ENCODE results near the gene ILKAP.
A peak's percentile ranks its signal among the peaks of the same experiment; 100 is the strongest.

The ILKAP gene

DNA sequence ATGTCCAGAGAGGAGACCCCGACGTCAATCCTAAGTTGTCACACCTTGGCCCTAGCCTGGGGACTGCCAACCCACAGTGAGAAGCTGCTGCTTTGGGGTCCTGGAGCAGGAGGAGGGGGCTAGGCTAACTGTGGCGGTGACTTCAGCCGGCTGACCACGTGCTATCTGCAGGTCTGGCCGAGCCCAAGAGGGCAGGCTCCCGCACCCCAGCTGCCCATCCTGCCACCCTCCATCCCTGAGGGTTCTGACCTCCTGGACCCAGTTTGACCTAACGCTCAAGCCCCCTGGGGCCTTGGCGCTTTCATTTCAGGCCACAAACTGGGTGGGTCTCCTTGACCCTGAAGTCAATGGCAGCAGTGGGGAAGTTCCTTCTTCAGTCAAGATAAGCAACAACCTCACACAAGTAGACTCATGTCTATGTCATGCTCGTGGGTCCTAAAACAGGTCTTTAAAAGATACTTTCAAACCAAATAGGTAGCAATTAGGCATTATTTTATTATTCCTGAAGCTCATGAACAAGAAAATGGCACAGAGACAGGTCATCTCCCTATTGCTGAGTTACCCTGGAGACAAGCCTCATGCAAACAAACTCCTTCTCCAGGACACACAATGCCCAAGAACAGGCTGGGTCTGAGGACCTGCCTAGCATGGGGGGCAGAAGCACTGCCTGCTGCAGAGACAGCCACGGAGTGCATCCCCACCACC lies 34.1 kb upstream of the ILKAP start:
- no peak for DNase-seq

DNA sequence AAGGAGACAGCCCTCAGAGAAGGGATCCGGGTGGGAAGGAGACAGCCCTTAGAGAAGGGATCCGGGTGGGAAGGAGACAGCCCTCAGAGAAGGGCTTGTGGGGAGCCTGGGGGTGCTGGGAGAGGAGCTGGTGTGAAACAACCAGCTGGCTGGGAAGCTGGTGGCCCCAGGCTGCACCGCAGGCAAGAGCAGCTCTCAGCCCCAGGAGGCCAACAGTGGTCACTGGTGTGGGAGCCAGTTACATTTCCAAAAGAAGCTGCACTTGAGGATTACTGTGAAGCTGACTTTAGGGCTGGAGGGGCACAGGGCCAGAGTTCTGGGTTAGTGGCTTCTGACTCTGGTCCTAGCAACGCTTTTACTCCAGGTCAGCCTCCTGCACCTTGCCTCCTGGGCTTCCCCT lies 33.1 kb upstream of the ILKAP start:
- DNase-seq, result no peak

- no peak for DNase-seq
These were observed 32.4 kb upstream of the ILKAP start for GRCh38 chr2:238235856-238236255.

DNA sequence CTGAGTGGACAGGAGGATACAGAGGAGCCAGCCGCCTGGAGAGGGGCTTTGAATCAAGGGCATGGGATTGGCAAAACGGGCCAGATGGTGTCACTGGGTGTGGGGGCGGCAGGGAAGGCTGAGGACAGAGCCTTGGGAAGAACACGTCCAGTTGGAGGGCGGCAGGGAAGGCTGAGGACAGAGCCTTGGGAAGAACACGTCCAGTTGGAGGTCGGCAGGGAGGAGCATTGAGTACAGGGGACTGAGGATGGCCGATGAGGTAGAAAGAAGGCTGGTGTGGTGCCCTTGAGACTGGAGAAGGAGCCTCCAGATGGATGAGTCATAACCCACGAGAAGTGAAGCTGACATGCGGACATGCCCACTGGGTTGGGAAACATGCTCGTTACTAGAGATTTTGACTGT lies 31.8 kb upstream of the ILKAP start:
- no peak for DNase-seq

DNA sequence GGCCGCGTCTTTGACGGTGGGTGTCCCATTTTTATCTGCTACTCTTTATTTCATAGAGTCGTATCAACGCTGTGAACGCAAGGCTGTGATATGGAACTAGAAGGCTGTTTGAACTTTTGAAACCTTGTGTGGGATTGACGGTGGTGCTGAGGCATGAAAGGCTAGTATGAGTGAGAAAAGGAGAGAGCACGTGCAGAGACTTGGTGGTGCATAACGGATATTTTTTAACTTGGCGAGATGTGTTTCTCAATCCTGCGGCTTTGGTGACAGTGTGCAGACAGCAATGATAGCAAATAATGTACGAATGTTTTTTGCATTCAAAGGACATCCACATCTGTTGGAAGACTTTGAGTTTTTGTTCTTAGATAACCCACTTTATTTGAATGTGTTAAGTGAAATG lies 30.1 kb upstream of the ILKAP start:
- DNase-seq, result no peak

DNA sequence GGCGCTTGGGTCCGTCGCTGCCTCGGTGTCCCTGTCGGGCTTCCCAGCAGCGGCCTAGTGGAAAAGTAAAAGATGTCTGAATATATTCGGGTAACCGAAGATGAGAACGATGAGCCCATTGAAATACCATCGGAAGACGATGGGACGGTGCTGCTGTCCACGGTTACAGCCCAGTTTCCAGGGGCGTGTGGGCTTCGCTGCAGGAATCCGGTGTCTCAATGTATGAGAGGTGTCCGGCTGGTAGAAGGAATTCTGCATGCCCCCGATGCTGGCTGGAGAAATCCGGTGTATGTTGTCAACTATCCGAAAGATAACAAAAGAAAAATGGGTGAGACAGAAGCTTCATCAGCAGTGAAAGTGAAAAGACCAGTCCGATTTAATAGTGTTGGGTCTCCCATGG lies 28.3 kb upstream of the ILKAP start:
- DNase-seq, result no peak

- peak in 48 of 58 donors; percentile 21 to 84 (median 60) for DNase-seq
These were observed 27.8 kb upstream of the ILKAP start for GRCh38 chr2:238231251-238231793.

- DNase-seq, result no peak
These were observed 27.2 kb upstream of the ILKAP start for GRCh38 chr2:238230699-238231098.

DNA sequence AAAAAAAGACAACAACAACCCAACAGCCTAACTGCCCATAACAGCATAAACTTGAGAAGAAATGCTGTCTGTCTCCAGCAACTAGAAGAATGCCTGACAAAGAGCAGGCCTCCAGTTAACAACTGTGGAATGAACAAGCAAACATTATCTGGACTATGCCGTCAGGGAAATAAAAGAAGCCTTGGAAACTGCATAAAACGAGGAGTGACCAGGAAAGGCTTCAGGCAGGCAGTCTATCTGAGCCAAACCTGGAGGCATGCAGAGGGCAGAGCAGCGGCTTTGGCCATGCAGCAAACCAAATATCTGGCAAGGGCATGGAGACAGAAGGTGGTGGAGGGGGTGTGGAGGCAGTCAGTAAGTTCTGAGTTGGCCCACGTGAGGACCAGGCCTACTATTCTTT lies 25.2 kb upstream of the ILKAP start:
- no peak for DNase-seq

DNA sequence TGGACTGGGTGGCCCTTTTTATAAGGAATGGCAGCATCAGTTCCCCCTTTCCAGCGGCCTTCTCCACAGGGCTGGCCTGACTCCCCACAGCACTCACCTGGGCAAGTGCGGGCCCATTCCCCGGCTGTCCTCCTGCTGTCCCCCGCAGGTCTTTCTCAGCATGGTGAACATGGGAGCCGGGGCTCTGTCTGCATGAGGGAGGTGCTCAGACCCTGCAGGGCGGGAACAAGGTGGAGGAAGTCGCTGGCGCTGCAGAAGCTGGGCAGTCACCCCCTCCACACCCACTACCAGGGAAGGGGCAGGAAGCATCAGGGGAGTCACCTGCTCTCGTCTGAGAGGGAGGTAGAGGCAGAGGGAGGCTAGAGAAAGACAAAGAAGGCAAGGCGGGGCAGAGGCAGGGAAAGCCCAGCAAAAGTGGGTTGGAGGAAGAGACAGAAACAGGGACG lies 24.1 kb upstream of the ILKAP start:
- no peak for DNase-seq

GRCh38 chr2:238226698-238227586 lies 23.4 kb upstream of the ILKAP start:
- no peak for DNase-seq

- DNase-seq, result peak in 2 of 58 donors; percentile 34 to 45
These were observed 22.6 kb upstream of the ILKAP start for GRCh38 chr2:238225911-238226697.

GRCh38 chr2:238225121-238225520 lies 21.6 kb upstream of the ILKAP start:
- DNase-seq, result no peak

DNA sequence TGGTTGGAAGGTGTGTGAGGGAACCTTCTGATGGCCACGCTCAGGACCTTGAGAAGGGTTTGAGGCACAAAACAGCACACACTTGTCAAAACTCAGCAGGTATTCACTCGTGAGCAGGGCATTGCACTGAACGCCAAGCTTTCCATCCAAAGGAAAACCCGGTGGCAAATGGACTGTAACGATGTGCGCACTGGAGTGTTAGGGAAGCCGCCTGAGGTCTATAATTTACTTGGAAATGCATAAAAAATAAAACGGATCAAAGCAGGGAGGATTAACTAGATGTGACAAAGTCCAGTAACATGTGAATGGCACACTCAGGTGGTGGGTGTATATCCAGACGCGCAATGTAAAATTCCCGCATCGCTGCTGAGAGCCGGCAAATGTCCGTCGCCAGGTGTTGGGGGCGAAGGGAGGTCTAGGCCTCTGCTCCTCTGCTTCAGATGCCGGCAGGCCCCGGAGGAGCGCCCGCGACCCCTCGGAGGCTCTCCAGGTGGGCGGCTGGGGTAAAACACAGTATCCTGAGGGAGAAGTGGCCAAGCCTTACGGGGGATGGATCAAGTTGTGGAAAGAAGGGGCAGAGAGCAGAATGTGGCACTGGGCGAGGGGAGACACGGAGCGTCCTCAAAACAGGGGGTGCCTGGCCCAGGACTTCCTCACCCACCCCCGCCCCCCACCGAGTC lies 21.0 kb upstream of the ILKAP start:
- no peak for DNase-seq

- peak in 39 of 58 donors; percentile 26 to 87 (median 56) for DNase-seq
These were observed 17.5 kb upstream of the ILKAP start for GRCh38 chr2:238220892-238221521.

- DNase-seq, result peak in 7 of 58 donors; percentile 54 to 75 (median 66)
These were observed 16.9 kb upstream of the ILKAP start for GRCh38 chr2:238220274-238220891.

- DNase-seq, result peak in 56 of 58 donors; percentile 22 to 96 (median 80)
These were observed 13.2 kb upstream of the ILKAP start for GRCh38 chr2:238216651-238217184.

DNA sequence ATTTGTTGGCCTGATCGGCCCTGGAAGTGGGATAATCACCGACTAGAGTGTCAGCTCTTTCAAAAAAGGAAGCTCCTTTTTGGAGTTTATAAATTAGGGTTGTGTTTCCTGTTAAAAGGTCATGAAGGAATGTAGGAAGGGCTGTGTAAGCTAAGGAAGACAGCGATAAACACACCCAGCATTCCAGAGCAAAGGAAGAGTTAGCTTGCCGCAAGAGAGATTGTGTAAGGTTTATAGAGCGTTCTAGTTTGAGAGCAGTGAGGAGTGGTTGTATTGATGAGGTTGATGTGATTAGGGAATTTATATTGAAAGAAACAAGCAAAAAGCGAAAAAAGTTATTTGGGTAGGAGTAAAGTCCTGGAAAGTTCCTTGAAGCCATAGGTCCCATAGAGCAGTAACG lies 3.5 kb upstream of the ILKAP start:
- DNase-seq, result no peak

DNA sequence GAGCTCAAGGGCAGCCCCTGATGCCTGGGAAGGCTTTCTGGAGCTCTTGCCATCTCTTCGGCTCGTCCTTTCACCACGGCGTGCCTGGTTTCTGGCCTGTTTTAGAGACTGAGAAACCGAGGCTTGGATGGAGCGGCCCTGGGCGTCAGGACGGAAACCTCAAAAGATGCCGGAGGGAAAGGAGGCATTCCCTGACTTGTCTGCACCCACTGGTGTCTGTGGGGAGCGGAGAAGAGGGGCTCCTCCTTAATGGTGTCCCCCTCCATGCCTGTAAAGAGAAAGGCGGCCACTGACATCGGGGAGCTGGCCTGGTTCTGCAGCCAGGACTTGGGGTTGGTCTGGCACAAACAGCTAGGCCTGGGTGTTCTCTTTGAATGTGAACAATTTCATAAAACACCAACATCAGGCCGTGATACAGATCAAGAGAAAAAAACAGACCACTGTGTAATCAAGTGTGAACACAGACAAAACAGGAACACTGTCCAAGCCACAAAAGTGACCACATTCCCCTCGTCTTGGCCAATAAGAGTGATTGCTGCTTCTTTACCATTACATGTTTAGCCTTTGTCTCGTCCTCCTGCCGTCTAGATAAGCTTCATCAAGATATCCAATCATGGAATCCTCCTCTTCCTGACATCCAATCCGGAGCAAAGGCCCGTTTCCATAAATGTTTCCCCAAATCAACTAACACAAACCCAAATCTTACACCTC lies 633 bp upstream of the ILKAP start:
- peak in 1 of 58 donors; percentile 45 for DNase-seq

All from anterior cingulate cortex (tissue), 58 donors.